ENCODE results near the gene SLC25A21.
"Not testable (repeated sequence)": the region's sequence is repeated elsewhere in the genome, so short reads cannot be mapped to it uniquely, and the experiment has no call there.

SLC25A21 gene

GRCh38 chr14:36910578-36910977 is 261.8 kb downstream of the SLC25A21 start:
- H3K27me3 Mint-ChIP-seq, result no peaks in the 10 kb centered on the region
- H3K4me3 Mint-ChIP-seq, result no peak overlapping the region
- no peaks in the 10 kb centered on the region for H3K9me3 Mint-ChIP-seq
- no peak overlapping the region for H3K27ac Mint-ChIP-seq
- H3K36me3 Mint-ChIP-seq (ENCODE audit: low read depth), result no peaks in the 10 kb centered on the region
- intact Hi-C loops (cut with micrococcal nuclease), result no loop called here
- no peaks in the 10 kb centered on the region for H3K4me1 Mint-ChIP-seq (ENCODE audit: low read depth)

GRCh38 chr14:36905272-36905888 is 267.0 kb downstream of the SLC25A21 start:
- Mint-ChIP-seq H3K36me3 (ENCODE audit: low read depth) (no peaks in the 10 kb centered on the region), H3K4me3 (no peak overlapping the region), H3K27ac (no peak overlapping the region), H3K4me1 (ENCODE audit: low read depth) (no peaks in the 10 kb centered on the region), H3K9me3 (no peaks in the 10 kb centered on the region), H3K27me3 (no peaks in the 10 kb centered on the region)
- intact Hi-C loops (cut with micrococcal nuclease), result no loop called here

DNA sequence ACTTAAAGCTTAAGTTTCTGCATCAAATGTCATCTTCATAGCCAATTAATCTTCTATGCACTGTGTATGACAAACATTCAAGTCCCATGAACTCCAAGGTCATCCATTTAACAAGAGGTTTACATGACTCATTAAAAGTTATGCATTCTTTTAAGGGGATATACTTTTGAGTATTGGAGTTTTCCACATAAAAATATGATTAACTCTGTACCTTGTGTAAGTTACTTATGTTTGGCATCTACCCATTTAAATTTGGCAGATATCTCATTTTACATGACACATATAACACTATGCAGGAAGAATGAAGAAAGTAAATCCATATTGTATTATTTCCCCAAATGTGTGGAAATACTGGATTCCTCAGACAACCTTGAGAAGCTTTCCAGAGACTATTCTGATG is 270.5 kb downstream of the SLC25A21 start:
- H3K27ac Mint-ChIP-seq, result no peak overlapping the region
- no peaks in the 10 kb centered on the region for H3K4me1 Mint-ChIP-seq (ENCODE audit: low read depth)
- peaks cover 20% of the 10 kb centered on the region for H3K9me3 Mint-ChIP-seq
- intact Hi-C loops (cut with micrococcal nuclease), result no loop called here
- H3K4me3 Mint-ChIP-seq, result no peak overlapping the region
- H3K36me3 Mint-ChIP-seq (ENCODE audit: low read depth), result no peaks in the 10 kb centered on the region
- no peaks in the 10 kb centered on the region for H3K27me3 Mint-ChIP-seq

- Mint-ChIP-seq H3K27ac (no peak overlapping the region), H3K4me3 (no peak overlapping the region), H3K4me1 (ENCODE audit: low read depth) (no peaks in the 10 kb centered on the region), H3K36me3 (ENCODE audit: low read depth) (no peaks in the 10 kb centered on the region), H3K9me3 (peaks cover 24% of the 10 kb centered on the region), H3K27me3 (no peaks in the 10 kb centered on the region)
- intact Hi-C loops (cut with micrococcal nuclease), result no loop called here
Measured at GRCh38 chr14:36900846-36901245, 271.6 kb downstream of the SLC25A21 start.

DNA sequence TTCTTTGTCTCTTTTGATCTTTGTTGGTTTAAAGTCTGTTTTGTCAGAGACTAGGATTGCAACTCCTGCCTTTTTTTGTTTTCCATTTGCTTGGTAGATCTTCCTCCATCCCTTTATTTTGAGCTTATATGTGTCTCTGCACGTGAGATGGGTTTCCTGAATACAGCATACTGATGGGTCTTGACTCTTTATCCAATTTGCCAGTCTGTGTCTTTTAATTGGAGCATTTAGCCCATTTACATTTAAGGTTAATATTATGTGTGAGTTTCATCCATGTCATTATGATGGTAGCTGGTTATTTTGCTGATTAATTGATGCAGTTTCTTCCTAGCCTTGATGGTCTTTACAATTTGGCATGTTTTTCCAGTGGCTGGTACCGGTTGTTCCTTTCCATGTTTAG is 276.1 kb downstream of the SLC25A21 start:
- H3K27me3 Mint-ChIP-seq; intact Hi-C loops (cut with micrococcal nuclease); H3K4me1 Mint-ChIP-seq (ENCODE audit: low read depth); H3K4me3 Mint-ChIP-seq; H3K36me3 Mint-ChIP-seq (ENCODE audit: low read depth); H3K27ac Mint-ChIP-seq: not testable (repeated sequence)
- peaks cover 30% of the 10 kb centered on the region for H3K9me3 Mint-ChIP-seq

DNA sequence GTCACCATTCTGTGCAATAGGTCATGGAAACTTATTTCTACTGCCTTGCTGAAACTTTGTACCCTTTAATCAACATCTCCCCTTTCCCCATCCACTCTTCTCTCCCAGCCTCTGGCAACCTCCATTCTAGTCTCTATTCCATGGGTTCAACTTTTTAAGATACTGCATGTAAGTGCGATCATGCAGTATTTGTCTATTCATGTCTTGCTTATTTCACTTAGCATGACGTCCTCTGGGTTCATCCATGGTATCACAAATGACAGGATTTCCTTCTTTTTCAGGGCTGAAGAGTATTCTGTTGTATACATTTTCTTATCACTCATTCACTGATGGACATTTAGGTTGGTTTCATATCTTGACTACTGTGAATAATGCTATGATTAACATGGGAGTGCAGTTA is 288.4 kb downstream of the SLC25A21 start:
- Mint-ChIP-seq H3K4me1 (ENCODE audit: low read depth) (no peaks in the 10 kb centered on the region), H3K4me3 (no peak overlapping the region), H3K27ac (no peak overlapping the region), H3K9me3 (peaks cover 7% of the 10 kb centered on the region), H3K27me3 (no peaks in the 10 kb centered on the region), H3K36me3 (ENCODE audit: low read depth) (no peaks in the 10 kb centered on the region)
- intact Hi-C loops (cut with micrococcal nuclease), result no loop called here

GRCh38 chr14:36880276-36880675 is 292.1 kb downstream of the SLC25A21 start:
- intact Hi-C loops (cut with micrococcal nuclease), result no loop called here
- Mint-ChIP-seq H3K27ac (no peak overlapping the region), H3K4me3 (no peak overlapping the region), H3K4me1 (ENCODE audit: low read depth) (no peaks in the 10 kb centered on the region), H3K27me3 (no peaks in the 10 kb centered on the region), H3K9me3 (peaks cover 7% of the 10 kb centered on the region), H3K36me3 (ENCODE audit: low read depth) (no peaks in the 10 kb centered on the region)

- Mint-ChIP-seq H3K9me3 (peaks cover 2% of the 10 kb centered on the region), H3K4me1 (ENCODE audit: low read depth) (no peaks in the 10 kb centered on the region), H3K4me3 (no peak overlapping the region), H3K27ac (no peak overlapping the region), H3K36me3 (ENCODE audit: low read depth) (no peaks in the 10 kb centered on the region), H3K27me3 (no peaks in the 10 kb centered on the region)
- intact Hi-C loops (cut with micrococcal nuclease), result no loop called here
Measured at GRCh38 chr14:36879558-36879957, 292.8 kb downstream of the SLC25A21 start.

- H3K36me3 Mint-ChIP-seq (ENCODE audit: low read depth), result no peaks in the 10 kb centered on the region
- no peaks in the 10 kb centered on the region for H3K27me3 Mint-ChIP-seq
- H3K9me3 Mint-ChIP-seq, result no peaks in the 10 kb centered on the region
- no peak overlapping the region for H3K27ac Mint-ChIP-seq
- intact Hi-C loops (cut with micrococcal nuclease), result no loop called here
- H3K4me3 Mint-ChIP-seq, result no peak overlapping the region
- no peaks in the 10 kb centered on the region for H3K4me1 Mint-ChIP-seq (ENCODE audit: low read depth)
Measured at GRCh38 chr14:36874396-36875138, 297.8 kb downstream of the SLC25A21 start.

- Mint-ChIP-seq H3K4me3 (no peak overlapping the region), H3K27ac (no peak overlapping the region), H3K27me3 (no peaks in the 10 kb centered on the region), H3K36me3 (ENCODE audit: low read depth) (no peaks in the 10 kb centered on the region), H3K4me1 (ENCODE audit: low read depth) (no peaks in the 10 kb centered on the region), H3K9me3 (no peaks in the 10 kb centered on the region)
- intact Hi-C loops (cut with micrococcal nuclease), result no loop called here
Measured at GRCh38 chr14:36870776-36871175, 301.6 kb downstream of the SLC25A21 start.

DNA sequence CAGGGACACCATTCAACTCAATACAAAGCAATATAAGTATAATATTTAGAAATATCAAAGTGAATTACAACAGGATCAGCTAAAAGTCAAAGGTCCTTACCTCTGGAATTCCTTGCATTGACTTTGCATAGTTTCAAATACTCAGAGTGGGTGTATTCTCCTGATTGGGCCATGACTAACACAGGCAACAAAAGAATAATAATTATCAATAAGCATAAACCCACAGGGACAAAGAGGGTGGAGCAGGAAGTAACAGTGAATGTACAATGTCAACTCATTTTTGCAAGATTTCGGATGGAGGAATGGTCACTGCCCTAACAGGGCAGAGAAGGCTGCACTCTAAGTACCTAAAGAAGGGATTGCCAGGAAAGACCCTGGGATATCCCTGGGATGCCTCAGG is 303.3 kb downstream of the SLC25A21 start:
- Mint-ChIP-seq H3K27ac (no peak overlapping the region), H3K9me3 (no peaks in the 10 kb centered on the region), H3K4me3 (no peak overlapping the region), H3K4me1 (ENCODE audit: low read depth) (no peaks in the 10 kb centered on the region), H3K36me3 (ENCODE audit: low read depth) (no peaks in the 10 kb centered on the region), H3K27me3 (no peaks in the 10 kb centered on the region)
- intact Hi-C loops (cut with micrococcal nuclease), result no loop called here

DNA sequence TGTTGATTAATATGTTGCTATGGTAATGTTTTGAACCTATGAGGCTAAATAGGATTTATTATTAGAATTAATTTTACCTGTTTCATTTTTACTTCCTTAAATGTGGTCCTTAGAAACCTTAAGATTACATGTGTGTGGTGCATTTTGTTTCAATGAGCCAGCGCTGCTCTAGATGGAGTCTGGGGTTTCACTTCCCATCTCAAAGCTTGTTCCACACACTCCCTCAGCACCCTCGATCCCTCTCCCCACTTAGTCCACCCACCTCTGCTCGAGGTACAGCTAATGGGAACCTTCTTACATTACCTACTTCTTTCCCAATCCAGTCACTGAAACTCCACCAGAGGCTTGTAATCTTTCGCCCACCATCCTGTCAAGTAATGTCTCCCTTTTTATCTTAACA is 305.5 kb downstream of the SLC25A21 start:
- Mint-ChIP-seq H3K9me3 (no peaks in the 10 kb centered on the region), H3K36me3 (ENCODE audit: low read depth) (no peaks in the 10 kb centered on the region), H3K27ac (no peak overlapping the region), H3K27me3 (no peaks in the 10 kb centered on the region), H3K4me1 (ENCODE audit: low read depth) (no peaks in the 10 kb centered on the region), H3K4me3 (no peak overlapping the region)
- intact Hi-C loops (cut with micrococcal nuclease), result no loop called here

GRCh38 chr14:36863271-36863670 is 309.1 kb downstream of the SLC25A21 start:
- H3K4me1 Mint-ChIP-seq (ENCODE audit: low read depth), result no peaks in the 10 kb centered on the region
- H3K27ac Mint-ChIP-seq, result no peak overlapping the region
- no peaks in the 10 kb centered on the region for H3K9me3 Mint-ChIP-seq
- no peaks in the 10 kb centered on the region for H3K36me3 Mint-ChIP-seq (ENCODE audit: low read depth)
- H3K27me3 Mint-ChIP-seq, result no peaks in the 10 kb centered on the region
- intact Hi-C loops (cut with micrococcal nuclease), result no loop called here
- H3K4me3 Mint-ChIP-seq, result no peak overlapping the region

DNA sequence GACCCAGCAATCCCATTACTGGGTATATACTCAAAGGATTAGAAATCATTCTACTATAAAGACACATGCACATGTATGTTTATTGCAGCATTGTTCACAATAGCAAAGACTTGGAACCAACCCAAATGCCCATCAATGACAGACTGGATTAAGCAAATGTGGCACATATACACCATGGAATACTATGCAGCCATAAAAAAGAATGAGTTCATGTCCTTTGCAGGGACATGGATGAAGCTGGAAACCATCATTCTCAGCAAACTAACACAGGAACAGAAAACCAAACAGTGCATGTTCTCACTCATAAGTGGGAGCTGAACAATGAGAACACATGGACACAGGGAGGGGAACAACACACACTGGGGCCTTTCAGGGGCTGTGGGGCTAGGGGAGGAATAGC is 310.2 kb downstream of the SLC25A21 start:
- H3K36me3 Mint-ChIP-seq (ENCODE audit: low read depth); H3K4me3 Mint-ChIP-seq; intact Hi-C loops (cut with micrococcal nuclease); H3K27ac Mint-ChIP-seq; H3K27me3 Mint-ChIP-seq; H3K9me3 Mint-ChIP-seq; H3K4me1 Mint-ChIP-seq (ENCODE audit: low read depth): not testable (repeated sequence)

DNA sequence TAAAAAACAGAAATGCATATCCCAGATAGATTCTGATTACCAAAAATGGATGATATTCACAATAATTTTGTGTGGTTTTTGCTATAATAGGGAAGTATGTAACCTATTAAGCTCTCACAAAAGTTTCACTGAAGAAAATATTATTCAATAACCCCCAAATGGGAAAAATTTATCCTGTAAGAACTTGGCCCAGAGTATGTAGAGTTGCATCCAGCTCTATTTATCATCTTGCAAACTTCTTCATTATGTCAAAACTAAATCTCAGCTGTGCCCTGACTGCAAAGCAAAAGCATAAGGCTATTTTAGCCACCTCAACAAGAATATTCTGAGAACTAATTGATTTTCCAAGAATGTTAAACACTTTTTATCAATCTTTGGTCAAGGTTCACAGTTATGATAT is 311.6 kb downstream of the SLC25A21 start:
- no peaks in the 10 kb centered on the region for H3K36me3 Mint-ChIP-seq (ENCODE audit: low read depth)
- H3K4me3 Mint-ChIP-seq, result no peak overlapping the region
- intact Hi-C loops (cut with micrococcal nuclease), result no loop called here
- no peaks in the 10 kb centered on the region for H3K9me3 Mint-ChIP-seq
- no peaks in the 10 kb centered on the region for H3K27me3 Mint-ChIP-seq
- H3K27ac Mint-ChIP-seq, result no peak overlapping the region
- no peaks in the 10 kb centered on the region for H3K4me1 Mint-ChIP-seq (ENCODE audit: low read depth)

Data from dendritic cell treated with granulocyte-macrophage colony-stimulating factor and Interleukin-4, amounts not matched to agents 40 ng/mL and 50 ng/mL, for 4 days (primary cell).